Keratinocyte (primary cell): ENCODE results near the gene OVAAL.

Experiments
- EZH2 ChIP-seq: IDR thresholded peaks from one replicate; pipeline ENCODE4 v1.6.1; 2012; ENCODE audit warnings: inconsistent platforms, mild to moderate bottlenecking, low read length, moderate library complexity
- TF ChIP-seq, protein P1 (sequence below), 3 experiments: IDR thresholded peaks in 1 of 3; conservative IDR thresholded peaks in 1 of 3; optimal IDR thresholded peaks in 1 of 3; 2 replicates in 2 of 3; 3 replicates in 1 of 3; pipeline versions ENCODE3 to v1.5.1; 2011; ENCODE audit warnings: low read length in 3 of 3, mild to moderate bottlenecking in 3 of 3, moderate library complexity in 2 of 3, control low read depth in 1 of 3, inconsistent platforms in 1 of 3; ENCODE audit not compliant: insufficient read depth in 2 of 3; ENCODE audit errors: extremely low read depth in 1 of 3

DNA sequence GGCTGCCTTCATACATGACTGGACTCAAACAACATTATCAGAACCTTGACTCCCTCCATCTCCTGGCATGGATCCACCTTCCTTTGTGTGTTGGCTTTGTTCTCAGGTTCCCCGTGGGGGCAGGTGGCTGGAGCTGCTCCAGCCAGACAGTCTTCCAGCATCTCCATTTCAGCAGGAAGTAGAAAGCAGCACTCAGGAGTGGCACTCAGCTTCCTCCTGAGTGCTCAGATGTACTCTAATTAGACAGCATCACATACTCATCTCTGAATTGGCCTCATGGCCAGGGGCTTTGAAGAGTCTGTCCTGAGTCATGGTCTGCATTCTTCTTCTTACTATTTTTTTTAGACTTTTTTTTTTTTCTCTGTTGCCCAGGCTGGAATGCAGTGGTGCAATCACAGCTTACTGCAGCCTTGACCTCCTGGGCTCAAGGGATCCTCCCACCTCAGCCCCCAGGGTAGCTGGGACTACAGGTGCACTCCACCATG lies 27.9 kb downstream of the OVAAL start:
- TF ChIP-seq, protein P1, sequence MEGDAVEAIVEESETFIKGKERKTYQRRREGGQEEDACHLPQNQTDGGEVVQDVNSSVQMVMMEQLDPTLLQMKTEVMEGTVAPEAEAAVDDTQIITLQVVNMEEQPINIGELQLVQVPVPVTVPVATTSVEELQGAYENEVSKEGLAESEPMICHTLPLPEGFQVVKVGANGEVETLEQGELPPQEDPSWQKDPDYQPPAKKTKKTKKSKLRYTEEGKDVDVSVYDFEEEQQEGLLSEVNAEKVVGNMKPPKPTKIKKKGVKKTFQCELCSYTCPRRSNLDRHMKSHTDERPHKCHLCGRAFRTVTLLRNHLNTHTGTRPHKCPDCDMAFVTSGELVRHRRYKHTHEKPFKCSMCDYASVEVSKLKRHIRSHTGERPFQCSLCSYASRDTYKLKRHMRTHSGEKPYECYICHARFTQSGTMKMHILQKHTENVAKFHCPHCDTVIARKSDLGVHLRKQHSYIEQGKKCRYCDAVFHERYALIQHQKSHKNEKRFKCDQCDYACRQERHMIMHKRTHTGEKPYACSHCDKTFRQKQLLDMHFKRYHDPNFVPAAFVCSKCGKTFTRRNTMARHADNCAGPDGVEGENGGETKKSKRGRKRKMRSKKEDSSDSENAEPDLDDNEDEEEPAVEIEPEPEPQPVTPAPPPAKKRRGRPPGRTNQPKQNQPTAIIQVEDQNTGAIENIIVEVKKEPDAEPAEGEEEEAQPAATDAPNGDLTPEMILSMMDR (optimal IDR thresholded peaks at IDR 0.05 in 1 of 3, IDR thresholded peaks at IDR 0.05 in 1 of 3, conservative IDR thresholded peaks at IDR 0.05 in 1 of 3; ENCODE audit: extremely low read depth in 1 of 3, insufficient read depth in 2 of 3, low read length in 3 of 3), result no peak
- TF ChIP-seq EZH2, result no peak
